Esophagus (tissue), 2 donors: Measurements from ENCODE around the gene SNRPD1. TPM values are rescaled to one million over a fixed set of nuclear protein-coding genes. Genes with fewer than 3 reads are reported as not detected.
A peak's percentile ranks its signal among the peaks of the same experiment; 100 is the strongest.
"Not testable (repeated sequence)": the region's sequence is repeated elsewhere in the genome, so short reads cannot be mapped to it uniquely, and the experiment has no call there.

Source experiments
- H3K27ac ChIP-seq, 2 donors: one replicate each; pipeline ENCODE4 v1.5.1; 2013; ENCODE audit warnings: low read depth in 2 of 2, mild to moderate bottlenecking in 2 of 2, inconsistent platforms in 1 of 2, low read length in 1 of 2, moderate library complexity in 1 of 2
- H3K27me3 ChIP-seq, 2 donors: one replicate each; pipeline ENCODE4 v1.6.1; 2013; ENCODE audit warnings: low read length in 2 of 2, control low read depth in 1 of 2, mild to moderate bottlenecking in 1 of 2; ENCODE audit not compliant: insufficient read depth in 2 of 2, control insufficient read depth in 1 of 2
- H3K36me3 ChIP-seq, 2 donors: one replicate each; pipeline ENCODE4 v1.6.1; 2013; ENCODE audit warnings: low read length in 1 of 2; ENCODE audit not compliant: control insufficient read depth in 2 of 2, insufficient read depth in 2 of 2
- H3K4me1 ChIP-seq, 2 donors: one replicate each; pipeline ENCODE4 v1.6.1; 2013; ENCODE audit warnings: low read length in 1 of 2; ENCODE audit not compliant: control insufficient read depth in 2 of 2, insufficient read depth in 2 of 2
- H3K4me3 ChIP-seq, 2 donors: one replicate each; pipeline ENCODE4 v1.5.1; 2013; ENCODE audit warnings: low read length in 2 of 2, mild to moderate bottlenecking in 2 of 2, low read depth in 1 of 2, moderate library complexity in 1 of 2
- H3K9me3 ChIP-seq, 2 donors: one replicate each; pipeline ENCODE4 v1.6.1; 2013; ENCODE audit warnings: mild to moderate bottlenecking in 2 of 2, low read depth in 1 of 2, low read length in 1 of 2, moderate library complexity in 1 of 2; ENCODE audit not compliant: control insufficient read depth in 2 of 2, insufficient read depth in 1 of 2
- WGBS, 2 donors: extraction: QIAGEN DNeasy Blood & Tissue Kit; methylation state at CpG; one replicate each; pipeline ENCODE4 v1.1.7; 2013; 5-methylcytosine and 5-hydroxymethylcytosine counted together
- polyA plus RNA-seq, 2 donors: library from polyadenylated mRNA; stranded (reverse); fragments of 200-250 nt; gene quantifications; one replicate each; pipeline ENCODE4 v1.2.3, GENCODE V29; 2013
- donor health status: healthy with polysubstance abuse.
- donor health status: Bipolar disorder and iron deficiency.

The SNRPD1 gene
- 10 to 100 TPM; 19.6 to 23.6 TPM for polyA plus RNA-seq

GRCh38 chr18:21612125-21613039 is at the start of gene SNRPD1:
Gene SNRPD1 (plus strand): TSS chr18:21612314. CDS start chr18:21612430, 116 bp downstream.
- Histone ChIP-seq H3K4me3 (peak within 1 kb of the TSS; percentile 88 to 92), H3K9me3 (no peaks in the 10 kb centered on the region), H3K27ac (peak within 1 kb of the TSS; percentile 76 to 85), H3K36me3 (no peaks in the 10 kb centered on the region), H3K4me1 (peaks cover 0 to 3% of the 10 kb centered on the region in 2 donors), H3K27me3 (no peaks in the 10 kb centered on the region)
- 0% methylated on average over 59 of the region's 59 CpGs for whole genome bisulfite sequencing, 2 donors

DNA sequence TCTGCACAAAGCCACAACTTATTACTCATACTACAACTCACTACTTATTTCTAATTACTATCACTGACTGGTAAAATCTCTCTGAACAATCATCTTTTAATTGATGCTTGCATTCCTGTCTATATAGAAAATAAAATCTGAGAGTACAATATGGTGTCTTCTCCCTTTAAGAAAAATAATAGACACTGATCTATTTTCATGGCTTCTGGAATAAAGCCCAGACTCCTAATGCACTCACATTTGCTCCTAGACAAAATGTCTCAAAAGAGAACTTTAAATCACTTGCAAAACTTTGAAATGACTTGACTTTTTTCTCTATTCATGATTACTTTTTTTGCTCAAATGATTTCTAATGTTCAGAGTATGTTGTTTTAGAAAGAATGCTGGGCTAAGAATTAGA is 40.3 kb upstream of the SNRPD1 start:
- H3K4me3 ChIP-seq = no peak overlapping the region
- H3K27ac ChIP-seq = no peak overlapping the region
- no peaks in the 10 kb centered on the region for H3K27me3 ChIP-seq
- H3K9me3 ChIP-seq = no peaks in the 10 kb centered on the region
- H3K36me3 ChIP-seq = peaks cover 0 to 3% of the 10 kb centered on the region in 2 donors
- H3K4me1 ChIP-seq = no peaks in the 10 kb centered on the region

DNA sequence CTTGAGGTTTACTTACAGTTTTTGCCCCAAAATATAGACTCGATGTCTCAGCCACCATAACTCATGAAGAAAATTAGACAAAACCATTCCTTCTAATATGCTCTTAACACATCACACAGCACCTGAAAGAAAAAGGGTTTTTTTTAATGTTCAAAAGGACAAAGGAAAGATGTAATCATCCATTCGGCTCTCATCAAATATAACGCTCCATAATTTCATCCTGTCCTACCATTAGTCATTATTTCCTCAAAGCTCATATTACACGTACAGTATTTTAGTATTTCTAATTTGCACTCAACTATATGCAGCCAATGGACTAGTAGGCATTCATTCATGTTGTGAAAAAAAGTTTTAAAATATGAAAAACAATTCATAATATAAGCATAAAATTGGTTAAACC is 36.5 kb upstream of the SNRPD1 start:
- Histone ChIP-seq H3K4me3 (no peak overlapping the region), H3K27me3 (no peaks in the 10 kb centered on the region), H3K4me1 (no peaks in the 10 kb centered on the region), H3K27ac (no peak overlapping the region), H3K9me3 (no peaks in the 10 kb centered on the region), H3K36me3 (peaks cover 0 to 3% of the 10 kb centered on the region in 2 donors)
- WGBS, 2 donors = 90% methylated on average over 4 of the region's 4 CpGs

DNA sequence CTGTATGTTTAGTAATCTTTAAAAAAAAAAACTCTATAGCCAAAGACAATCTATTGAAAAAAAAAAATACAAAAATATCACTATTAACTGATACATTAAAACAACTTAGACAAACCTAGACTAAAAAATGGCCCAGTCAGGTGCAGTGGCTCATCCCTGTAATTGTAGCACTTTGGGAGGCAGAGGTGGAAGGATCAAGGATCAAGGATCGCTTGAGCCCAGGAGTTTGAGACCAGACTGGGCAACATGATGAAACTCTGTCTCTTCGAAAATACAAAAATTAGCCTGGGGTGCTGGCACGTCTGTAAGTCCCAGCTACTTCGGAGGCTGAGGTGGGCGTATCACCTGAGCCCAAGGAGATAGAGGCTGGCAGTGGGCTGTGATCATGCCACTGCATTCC is 27.7 kb upstream of the SNRPD1 start:
- Histone ChIP-seq H3K27ac (no peak overlapping the region), H3K27me3 (no peaks in the 10 kb centered on the region), H3K36me3 (no peaks in the 10 kb centered on the region), H3K4me3 (no peak overlapping the region), H3K9me3 (no peaks in the 10 kb centered on the region), H3K4me1 (no peaks in the 10 kb centered on the region)
- 79 to 90% methylated on average over 5 of the region's 5 CpGs for WGBS, 2 donors

- H3K36me3 ChIP-seq, H3K4me1 ChIP-seq, H3K27me3 ChIP-seq, H3K27ac ChIP-seq, H3K4me3 ChIP-seq, H3K9me3 ChIP-seq: not testable (repeated sequence)
- WGBS, 2 donors = 95 to 98% methylated on average over 11 to 21 of the region's 33 CpGs
These were observed 19.8 kb upstream of the SNRPD1 start for GRCh38 chr18:21592361-21592760.

GRCh38 chr18:21593540-21594257 is 18.4 kb upstream of the SNRPD1 start:
- no peaks in the 10 kb centered on the region for H3K36me3 ChIP-seq
- H3K4me3 ChIP-seq = no peak overlapping the region
- H3K27me3 ChIP-seq = no peaks in the 10 kb centered on the region
- no peaks in the 10 kb centered on the region for H3K4me1 ChIP-seq
- H3K9me3 ChIP-seq = no peaks in the 10 kb centered on the region
- H3K27ac ChIP-seq = no peak overlapping the region
- WGBS, 2 donors = 83 to 84% methylated on average over 3 to 5 of the region's 7 CpGs

DNA sequence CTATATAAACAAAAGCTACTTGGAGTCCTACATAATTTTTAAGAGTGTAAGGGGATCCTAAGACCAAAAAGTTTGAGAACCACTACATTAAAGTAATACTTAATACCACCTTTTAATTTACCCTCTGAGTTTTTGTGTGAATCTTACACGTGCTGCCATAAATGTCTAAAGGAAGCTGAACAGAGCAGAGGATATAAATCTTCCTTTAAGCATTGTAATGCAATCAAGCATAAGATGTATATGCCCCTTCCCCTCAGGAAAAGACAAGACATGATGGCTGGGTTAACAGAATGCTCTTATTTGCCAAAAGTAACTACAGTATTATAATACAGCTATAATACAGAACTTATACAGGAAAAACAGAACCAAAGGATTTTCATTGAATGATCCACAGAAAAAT is 14.5 kb upstream of the SNRPD1 start:
- no peaks in the 10 kb centered on the region for H3K27me3 ChIP-seq
- WGBS, 2 donors = 43 to 50% methylated on average over 1 of the region's 1 CpG
- H3K27ac ChIP-seq = no peak overlapping the region
- no peaks in the 10 kb centered on the region for H3K36me3 ChIP-seq
- no peaks in the 10 kb centered on the region for H3K9me3 ChIP-seq
- H3K4me3 ChIP-seq = no peak overlapping the region
- H3K4me1 ChIP-seq = no peaks in the 10 kb centered on the region

- WGBS, 2 donors = 47 to 56% methylated on average over 18 of the region's 18 CpGs
These were observed 13.2 kb upstream of the SNRPD1 start for GRCh38 chr18:21598726-21599584.

More at GRCh38 chr18:21598726-21599584, 13.2 kb upstream of the SNRPD1 start:
- Histone ChIP-seq H3K4me1 (no peaks in the 10 kb centered on the region), H3K4me3 (peak overlapping the region; percentile 83 to 93), H3K27ac (peak overlapping the region; percentile 14 to 89), H3K36me3 (no peaks in the 10 kb centered on the region), H3K9me3 (no peaks in the 10 kb centered on the region), H3K27me3 (no peaks in the 10 kb centered on the region)
